GM12878 (cell line): ENCODE measurements around the gene DUOX1. TPM values are rescaled to one million over a fixed set of nuclear protein-coding genes. Genes with fewer than 3 reads are reported as not detected.

Source experiments
- ATAC-seq: fragments of 200-7000 bp; cut with Tn5 transposase; 3 replicates; pipeline ENCODE4 v1.9.1; 2020; ENCODE audit warnings: mild to moderate bottlenecking, moderate library complexity
- BruUV-seq: library from RNA; stranded (reverse); fragments of 400-500 nt; replicated peaks from 2 replicates; lab custom pipeline; 2021; lab: Mats Ljungman, UMichigan
- CTCF ChIA-PET: fragments of 300-600 bp; sonication (Branson Sonifier 250); formaldehyde crosslinking; extraction: SDS; loops from one replicate; lab custom pipeline; 2021; ENCODE audit warnings: inconsistent platforms; lab: Yijun Ruan, JAX
- POLR2A ChIA-PET: fragments of 350-600 bp; formaldehyde crosslinking; extraction: SDS; loops from one replicate; lab custom pipeline; 2021; ENCODE audit warnings: inconsistent platforms; lab: Charles Lee
- RAD21 ChIA-PET: fragments of 300-600 bp; sonication (Branson Sonifier 250); formaldehyde crosslinking; loops from one replicate; lab custom pipeline; 2023; ENCODE audit warnings: antibody characterized with exemption; ENCODE audit not compliant: unreplicated experiment; lab: Charles Lee
- SMC1A ChIA-PET: fragments of 300-600 bp; sonication (Branson Sonifier 250); formaldehyde crosslinking; loops from one replicate; lab custom pipeline; 2023; ENCODE audit not compliant: unreplicated experiment, uncharacterized antibody; lab: Charles Lee
- DNase-seq: peaks from one replicate; pipeline ENCODE4 v3.0.0-alpha.2; 2011; ENCODE audit warnings: low read depth, low spot score
- FAIRE-seq: peaks from 3 replicates; lab custom pipeline; 2011; peaks lifted over from hg19 to GRCh38; lab: Jason Lieb, UNC
- H2AFZ ChIP-seq: 2 replicates; pipeline ENCODE4 v1.6.0; 2011; ENCODE audit warnings: low read depth, low read length, control low read depth; ENCODE audit not compliant: control insufficient read depth
- H3K27ac ChIP-seq: 2 replicates; pipeline ENCODE4 v1.5.1; 2011; ENCODE audit warnings: control low read depth; ENCODE audit not compliant: control insufficient read depth, insufficient read depth
- H3K27me3 ChIP-seq, 2 experiments: replicated peaks in 1 of 2; 2 replicates each; pipeline versions ENCODE4 v1.6.0 to v1.6.1; 2011; ENCODE audit warnings: low read length in 1 of 2; ENCODE audit not compliant: control insufficient read depth in 2 of 2, insufficient read depth in 2 of 2
- H3K36me3 ChIP-seq, 2 experiments: 2 replicates each; pipeline ENCODE4 v1.5.1; 2011; ENCODE audit warnings: low read length in 1 of 2; ENCODE audit not compliant: control insufficient read depth in 2 of 2, insufficient read depth in 2 of 2
- H3K4me1 ChIP-seq: 2 replicates; pipeline ENCODE4 v1.6.1; 2011; ENCODE audit warnings: mild to moderate bottlenecking, low read length, moderate library complexity, mixed read lengths; ENCODE audit not compliant: control insufficient read depth, insufficient read depth
- H3K4me2 ChIP-seq: 2 replicates; pipeline ENCODE4 v1.6.0; 2011; ENCODE audit warnings: control low read depth; ENCODE audit not compliant: control insufficient read depth, insufficient read depth
- H3K4me3 ChIP-seq: fragments of 200-600 bp; sonication (generic); 2 replicates; pipeline ENCODE4 v1.5.1; 2016
- H3K79me2 ChIP-seq: 2 replicates; pipeline ENCODE4 v1.6.0; 2011; ENCODE audit warnings: low read length; ENCODE audit not compliant: control insufficient read depth, insufficient read depth
- H3K9ac ChIP-seq: 2 replicates; pipeline ENCODE4 v1.8.0; 2011; ENCODE audit warnings: low read length, control low read depth, mixed read lengths; ENCODE audit not compliant: control insufficient read depth, insufficient read depth
- H3K9me3 ChIP-seq: replicated peaks from 3 replicates; pipeline ENCODE4 v1.5.1; 2011; ENCODE audit warnings: mild to moderate bottlenecking, low read length; ENCODE audit not compliant: control insufficient read depth, insufficient read depth
- H4K20me1 ChIP-seq: 2 replicates; pipeline ENCODE4 v1.6.0; 2011; ENCODE audit not compliant: control insufficient read depth, insufficient read depth
- CBX5 ChIP-seq: sonication (generic); IDR thresholded peaks from 2 replicates; pipeline ENCODE4 v1.6.1; 2016; ENCODE audit warnings: low read depth, moderate library complexity, mild to moderate bottlenecking, inconsistent platforms
- FOXK2 ChIP-seq: fragments of 450-650 bp; IDR thresholded peaks from 2 replicates; pipeline ENCODE4 v1.6.1; 2017; ENCODE audit warnings: mild to moderate bottlenecking, moderate library complexity
- HDGF ChIP-seq: fragments of 450-650 bp; IDR thresholded peaks from 2 replicates; pipeline ENCODE4 v1.6.1; 2016; ENCODE audit warnings: antibody characterized with exemption
- IRF5 ChIP-seq: fragments of 450-650 bp; IDR thresholded peaks from 2 replicates; pipeline ENCODE4 v1.6.1; 2017; ENCODE audit warnings: borderline replicate concordance
- NR2C1 ChIP-seq: fragments of 450-650 bp; IDR thresholded peaks from 2 replicates; pipeline ENCODE4 v1.6.1; 2017; ENCODE audit warnings: antibody characterized with exemption, mild to moderate bottlenecking, moderate library complexity
- RUNX3 ChIP-seq: IDR thresholded peaks from 2 replicates; pipeline ENCODE4 v1.6.1; 2012; ENCODE audit warnings: low read length, inconsistent platforms
- YY1 ChIP-seq: IDR thresholded peaks from 2 replicates; pipeline ENCODE4 v1.6.1; 2011; ENCODE audit warnings: low read depth, mild to moderate bottlenecking, low read length
- WGBS: methylation state at CpG from one replicate; pipeline ENCODE4 v1.1.6; 2016; ENCODE audit warnings: low lambda C conversion rate; ENCODE audit not compliant: insufficient replicate concordance, insufficient coverage; ENCODE audit errors: missing lambda C conversion rate; 5-methylcytosine and 5-hydroxymethylcytosine counted together
- in situ Hi-C: fragments of 300-500 bp; cut with MboI; formaldehyde crosslinking; loops from 9 replicates; pipeline ENCODE4 v1.14.3; 2018; ENCODE audit warnings: mixed read lengths
- intact Hi-C: fragments of 100-400 bp; cut with micrococcal nuclease; formaldehyde crosslinking; loops from one replicate; pipeline ENCODE4 v1.14.2; 2022; ENCODE audit not compliant: unreplicated experiment
- polyA plus RNA-seq, 11 experiments: library from polyadenylated mRNA; depleted of rRNA in 4 of 11; unstranded in 6 of 11; stranded (reverse) in 5 of 11; fragments of >200 nt; fragmentation: Nextera tagmentation in 4 of 11; fragmentation: Illumina TruSeq in 1 of 11; extraction: Ambion mirVana in 4 of 11; extraction: Trizol in 1 of 11; gene quantifications; 1 replicate in 1 of 11; 2 replicates in 10 of 11; pipeline versions ENCODE4 v1.2.1 to v1.2.3, GENCODE V29; 2011 to 2016; ENCODE audit warnings: inconsistent platforms in 2 of 11, missing spikeins in 2 of 11, low read depth in 1 of 11
- total RNA-seq, 4 experiments: library from RNA; depleted of rRNA in 3 of 4; stranded (reverse); fragments of >200 nt in 3 of 4; fragmentation: Illumina TruSeq in 1 of 4; extraction: Trizol in 1 of 4; gene quantifications; 2 replicates each; pipeline versions ENCODE4 v1.2.1 to v1.2.3, GENCODE V29; 2013 to 2021

DUOX1 gene
- total and polyA plus RNA-seq, 10 of the 15 experiments (the other 5 are each of a cell fraction or from before 2014, with no cell fraction given), result 0.02 to 2.1 (median 0.26) TPM; not detected in 3

DNA sequence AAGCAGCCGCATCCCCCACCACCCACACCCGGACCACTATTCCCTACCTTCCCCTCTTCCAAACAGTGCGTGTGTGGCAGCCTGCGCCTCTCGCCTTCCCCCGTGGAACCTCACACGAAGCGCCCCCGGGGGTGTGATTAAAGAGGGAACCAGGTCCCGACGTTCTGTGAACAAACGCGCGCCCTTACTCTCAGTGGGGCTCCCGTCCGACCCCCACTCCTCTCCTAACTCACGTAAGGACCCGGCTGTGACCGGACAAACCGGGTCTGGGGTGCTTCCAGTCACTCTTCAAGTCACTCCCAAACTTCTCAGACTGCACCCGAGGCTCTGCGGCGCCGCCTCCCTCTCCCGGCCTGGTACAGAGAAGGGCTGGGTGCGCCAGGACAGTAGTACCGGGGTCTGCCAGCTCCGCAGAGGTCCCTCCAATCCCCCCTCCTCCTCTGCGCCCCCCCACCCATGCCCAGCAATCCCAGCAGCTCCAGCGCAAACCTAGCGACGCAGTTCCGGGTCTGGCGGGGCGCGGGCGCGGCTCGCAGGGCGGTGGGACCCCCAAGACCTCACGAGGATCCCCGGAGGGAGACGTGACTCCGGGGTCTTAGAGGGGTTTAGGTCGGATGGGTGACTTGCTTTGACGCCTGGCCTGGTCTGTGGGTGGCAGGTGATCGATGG lies 689 bp upstream of the DUOX1 start:
- Histone ChIP-seq H3K79me2 (no peaks in the 10 kb centered on the region), H3K9ac (no peak overlapping the region), H3K4me3 (no peak overlapping the region), H3K4me1 (no peaks in the 10 kb centered on the region), H2AFZ (no peak overlapping the region), H3K36me3 (no peaks in the 10 kb centered on the region), H3K4me2 (no peak overlapping the region), H3K9me3 (no peaks in the 10 kb centered on the region), H3K27me3 (peaks cover 7 to 10% of the 10 kb centered on the region in 2 experiments), H3K27ac (no peak overlapping the region), H4K20me1 (no peaks in the 10 kb centered on the region)
- in situ Hi-C loops, result no loop called here
- POLR2A ChIA-PET, result no interaction called here
- WGBS, result 31% methylated on average over 35 of the region's 47 CpGs
- BruUV-seq, result no TSS peak
- ATAC-seq, result no peak
- intact Hi-C loops, result loop anchor here (10.0 kb wide), 1 partner anchor 154 kb away; no protein-coding TSS in a partner anchor
- RAD21 ChIA-PET, result no interaction called here
- SMC1A ChIA-PET, result no interaction called here
- TF ChIP-seq NR2C1 (no peak), FOXK2 (no peak), IRF5 (no peak), CBX5 (no peak), YY1 (no peak), RUNX3 (no peak), HDGF (no peak)
- no peak for DNase-seq
- no peak for FAIRE-seq
- CTCF ChIA-PET, result no interaction called here
